ENCODE results near the gene GLRX5.

Gene GLRX5

DNA sequence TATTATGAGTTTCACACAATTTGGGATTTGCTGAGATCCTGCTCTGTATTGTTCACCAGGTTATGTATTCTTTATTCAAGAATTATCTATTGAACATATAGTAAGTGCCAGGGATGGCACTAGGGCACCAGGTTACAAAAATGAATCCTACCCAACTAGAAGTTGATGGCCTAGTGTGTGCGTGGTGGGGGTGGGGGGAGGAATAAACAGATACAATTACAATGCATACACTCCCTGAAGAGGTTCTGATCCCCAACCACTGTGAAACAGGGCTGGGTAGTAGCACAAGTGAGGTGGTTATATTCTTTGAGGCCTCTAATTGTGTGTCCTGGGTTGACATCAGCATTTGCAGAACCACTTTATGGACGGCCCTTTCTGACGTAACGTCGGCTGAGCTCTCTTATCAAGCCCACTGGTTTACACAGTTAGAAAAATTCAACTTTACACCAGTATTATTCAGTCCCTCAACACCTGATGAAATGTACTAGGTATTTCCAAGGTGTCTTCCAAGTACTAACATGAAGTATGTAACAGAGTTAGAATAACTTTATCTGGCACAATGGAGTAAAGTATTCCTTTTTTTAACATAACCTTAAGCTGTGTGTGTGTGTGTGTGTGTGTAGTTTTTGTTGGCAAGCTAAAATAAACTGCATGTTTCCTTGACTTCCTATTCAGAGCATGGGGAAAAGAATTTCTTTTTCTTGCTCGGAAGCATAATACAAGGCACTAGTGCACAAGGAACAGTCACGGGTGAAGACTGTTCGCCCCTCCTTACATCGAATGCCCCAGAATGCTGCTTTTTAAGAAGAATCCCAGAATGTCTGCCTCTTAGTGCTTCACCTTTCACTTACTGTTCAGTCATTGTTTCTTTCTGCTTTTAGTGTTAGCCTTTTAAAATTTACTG, 8.1 kb upstream of the GLRX5 start:
- H3K9ac ChIP-seq, result no peak overlapping the region
- no peaks in the 10 kb centered on the region for H3K79me2 ChIP-seq
- no peak overlapping the region for H3K4me3 ChIP-seq (ENCODE audit: low read depth, low read length)
- no peak overlapping the region for H3K4me2 ChIP-seq (ENCODE audit: low read length)
- H3K9me3 ChIP-seq (ENCODE audit: control insufficient read depth, low read length), result no peaks in the 10 kb centered on the region
- H3K4me1 ChIP-seq, result peaks cover 5% of the 10 kb centered on the region
- H2AFZ ChIP-seq, result no peak overlapping the region
- H3K27ac ChIP-seq, result peak overlapping the region; percentile 57
- H3K27me3 ChIP-seq (ENCODE audit: control insufficient read depth, insufficient read depth, low read length), result no peaks in the 10 kb centered on the region
- TF ChIP-seq, protein P1, sequence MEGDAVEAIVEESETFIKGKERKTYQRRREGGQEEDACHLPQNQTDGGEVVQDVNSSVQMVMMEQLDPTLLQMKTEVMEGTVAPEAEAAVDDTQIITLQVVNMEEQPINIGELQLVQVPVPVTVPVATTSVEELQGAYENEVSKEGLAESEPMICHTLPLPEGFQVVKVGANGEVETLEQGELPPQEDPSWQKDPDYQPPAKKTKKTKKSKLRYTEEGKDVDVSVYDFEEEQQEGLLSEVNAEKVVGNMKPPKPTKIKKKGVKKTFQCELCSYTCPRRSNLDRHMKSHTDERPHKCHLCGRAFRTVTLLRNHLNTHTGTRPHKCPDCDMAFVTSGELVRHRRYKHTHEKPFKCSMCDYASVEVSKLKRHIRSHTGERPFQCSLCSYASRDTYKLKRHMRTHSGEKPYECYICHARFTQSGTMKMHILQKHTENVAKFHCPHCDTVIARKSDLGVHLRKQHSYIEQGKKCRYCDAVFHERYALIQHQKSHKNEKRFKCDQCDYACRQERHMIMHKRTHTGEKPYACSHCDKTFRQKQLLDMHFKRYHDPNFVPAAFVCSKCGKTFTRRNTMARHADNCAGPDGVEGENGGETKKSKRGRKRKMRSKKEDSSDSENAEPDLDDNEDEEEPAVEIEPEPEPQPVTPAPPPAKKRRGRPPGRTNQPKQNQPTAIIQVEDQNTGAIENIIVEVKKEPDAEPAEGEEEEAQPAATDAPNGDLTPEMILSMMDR (IDR thresholded peaks at IDR 0.05), result no peak
- no peaks in the 10 kb centered on the region for H3K36me3 ChIP-seq (ENCODE audit: control insufficient read depth, insufficient read depth, low read length)

DNA sequence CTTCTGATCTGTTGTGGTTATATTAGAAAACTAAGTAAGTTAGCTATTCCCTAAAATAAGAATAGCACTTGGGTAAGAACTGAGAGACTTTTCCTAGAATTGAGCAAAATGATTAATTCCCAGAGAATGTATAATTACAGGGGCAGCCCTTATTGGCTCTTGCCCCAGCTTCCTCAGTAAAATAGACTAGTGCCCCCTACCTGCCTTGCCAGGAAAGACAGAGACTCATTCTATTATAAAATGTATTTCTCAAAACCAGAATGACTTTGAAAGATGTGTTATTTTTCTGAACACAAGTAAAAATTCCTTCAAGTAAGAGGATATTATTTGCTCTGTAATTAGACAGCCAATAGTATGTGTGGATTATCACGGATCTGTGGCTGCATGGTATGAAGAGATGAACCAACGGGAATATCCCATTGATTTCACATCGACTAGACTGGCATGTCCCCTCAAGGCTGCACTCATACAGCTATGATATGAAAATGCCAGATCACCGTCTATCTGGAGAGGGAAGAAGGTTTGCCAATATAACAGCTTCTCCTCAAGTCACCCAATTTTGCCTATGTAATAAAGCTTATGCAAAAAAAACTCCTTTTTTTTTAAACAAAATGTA, 7.4 kb upstream of the GLRX5 start:
- TF ChIP-seq, protein P1 (IDR thresholded peaks at IDR 0.05), result peak; percentile 75
- Histone ChIP-seq H3K36me3 (ENCODE audit: control insufficient read depth, insufficient read depth, low read length) (no peaks in the 10 kb centered on the region), H3K27ac (peak overlapping the region; percentile 57), H3K9ac (no peak overlapping the region), H3K4me2 (ENCODE audit: low read length) (no peak overlapping the region), H3K27me3 (ENCODE audit: control insufficient read depth, insufficient read depth, low read length) (no peaks in the 10 kb centered on the region), H3K4me1 (peaks cover 5% of the 10 kb centered on the region), H2AFZ (no peak overlapping the region), H3K79me2 (no peaks in the 10 kb centered on the region), H3K9me3 (ENCODE audit: control insufficient read depth, low read length) (no peaks in the 10 kb centered on the region), H3K4me3 (ENCODE audit: low read depth, low read length) (no peak overlapping the region)

DNA sequence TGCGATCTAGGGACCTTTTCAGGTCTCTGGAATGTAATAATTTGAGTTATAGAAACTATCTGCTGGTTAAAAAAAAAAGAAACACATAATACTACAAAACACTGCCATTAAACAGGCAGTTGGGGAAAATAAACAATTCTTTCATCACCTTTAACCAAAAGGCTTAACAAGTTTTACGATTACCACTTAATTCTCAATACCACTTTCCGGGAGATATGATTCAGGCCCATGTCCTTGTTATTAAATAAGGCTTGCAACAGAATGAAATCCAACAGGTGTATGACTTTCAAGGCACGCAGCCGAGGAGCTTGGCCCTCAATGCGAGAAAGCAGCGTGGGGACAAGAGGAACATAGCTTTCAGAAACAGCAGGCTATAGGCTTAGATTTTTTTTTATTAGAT, 5.6 kb upstream of the GLRX5 start:
- no peaks in the 10 kb centered on the region for H3K27me3 ChIP-seq (ENCODE audit: control insufficient read depth, insufficient read depth, low read length)
- no peak overlapping the region for H3K4me3 ChIP-seq (ENCODE audit: low read depth, low read length)
- H3K36me3 ChIP-seq (ENCODE audit: control insufficient read depth, insufficient read depth, low read length), result no peaks in the 10 kb centered on the region
- H3K9me3 ChIP-seq (ENCODE audit: control insufficient read depth, low read length), result no peaks in the 10 kb centered on the region
- peaks cover 5% of the 10 kb centered on the region for H3K79me2 ChIP-seq
- no peak overlapping the region for H3K27ac ChIP-seq
- H3K4me2 ChIP-seq (ENCODE audit: low read length), result no peak overlapping the region
- peaks cover 5% of the 10 kb centered on the region for H3K4me1 ChIP-seq
- TF ChIP-seq, protein P1 (IDR thresholded peaks at IDR 0.05), result no peak
- no peak overlapping the region for H2AFZ ChIP-seq
- no peak overlapping the region for H3K9ac ChIP-seq

DNA sequence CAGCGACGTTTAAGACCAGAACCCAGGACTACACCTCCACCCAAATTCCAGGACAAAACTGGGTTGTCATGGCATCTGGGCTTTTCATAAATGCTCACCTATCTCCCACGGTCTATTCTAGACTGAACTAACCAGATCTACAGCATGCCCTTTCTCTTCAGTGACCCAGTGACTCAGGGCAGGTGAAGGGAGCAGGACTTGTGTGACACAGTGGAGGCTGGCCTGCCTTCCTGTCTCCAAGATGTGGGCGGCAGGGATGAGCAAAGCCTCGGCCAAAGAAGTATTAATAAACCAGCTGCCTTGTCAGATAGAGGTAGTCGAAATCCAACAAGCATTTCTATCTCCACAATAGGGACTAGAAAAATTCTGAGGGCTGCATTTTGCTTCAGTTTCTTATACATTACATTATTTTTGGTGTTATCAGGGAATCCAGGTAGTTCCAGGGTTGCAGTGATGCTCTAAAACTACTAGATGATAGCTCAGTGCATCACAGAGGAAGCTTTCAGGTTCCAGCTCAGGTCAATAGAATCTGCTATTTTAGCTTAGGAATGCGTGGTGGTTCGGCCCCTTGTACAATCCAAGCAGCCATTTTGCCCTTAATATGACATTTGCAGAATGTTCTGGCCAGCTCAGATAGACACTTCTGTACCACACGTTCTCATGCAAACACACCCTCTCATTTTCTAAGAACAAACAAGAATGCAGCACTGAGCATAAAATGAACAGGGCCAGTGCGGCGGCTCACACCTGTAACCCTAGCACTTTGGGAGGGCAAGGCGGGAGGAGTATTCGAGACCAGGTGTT, 4.2 kb upstream of the GLRX5 start:
- Histone ChIP-seq H3K4me1 (peaks cover 5% of the 10 kb centered on the region), H3K79me2 (peaks cover 11% of the 10 kb centered on the region), H3K4me3 (ENCODE audit: low read depth, low read length) (no peak overlapping the region), H3K9me3 (ENCODE audit: control insufficient read depth, low read length) (no peaks in the 10 kb centered on the region), H3K4me2 (ENCODE audit: low read length) (no peak overlapping the region), H3K27me3 (ENCODE audit: control insufficient read depth, insufficient read depth, low read length) (no peaks in the 10 kb centered on the region), H2AFZ (no peak overlapping the region), H3K36me3 (ENCODE audit: control insufficient read depth, insufficient read depth, low read length) (no peaks in the 10 kb centered on the region), H3K27ac (no peak overlapping the region), H3K9ac (no peak overlapping the region)
- TF ChIP-seq, protein P1 (IDR thresholded peaks at IDR 0.05), result no peak

All from parathyroid adenoma (tissue), 2 donors.